Brain microvascular endothelial cell (primary cell): ENCODE measurements around the gene NPPA.

Experiments
- DNase-seq: peaks from one replicate; pipeline ENCODE4 v3.0.0-alpha.2; 2020
- H3K27ac ChIP-seq: fragments of 250-450 bp; sonication (Bioruptor Pico); 2 replicates; pipeline ENCODE4 v1.5.1; 2020; ENCODE audit warnings: mild to moderate bottlenecking, moderate library complexity
- H3K27me3 ChIP-seq: fragments of 250-450 bp; sonication (Bioruptor Pico); replicated peaks from 2 replicates; pipeline ENCODE4 v1.5.1; 2020; ENCODE audit warnings: mild to moderate bottlenecking
- H3K36me3 ChIP-seq: fragments of 250-450 bp; sonication (Bioruptor Pico); replicated peaks from 2 replicates; pipeline ENCODE4 v1.5.1; 2020; ENCODE audit warnings: mild to moderate bottlenecking
- H3K4me3 ChIP-seq: 2 replicates; pipeline ENCODE4 v1.5.1; 2011; ENCODE audit warnings: low read depth, mild to moderate bottlenecking, control low read depth, low read length, moderate library complexity
- CTCF ChIP-seq: IDR thresholded peaks from 2 replicates; pipeline ENCODE4 v1.5.1; 2011; ENCODE audit warnings: low read depth, mild to moderate bottlenecking, moderate library complexity, low read length, control low read depth, inconsistent platforms; ENCODE audit errors: missing control alignments
- in situ Hi-C: cut with HindIII; loops from 2 replicates; pipeline ENCODE4 v1.10.0; 2017; ENCODE audit warnings: low sequenced_read_pairs, low pct_ligation_motif_present

The NPPA gene

GRCh38 chr1:11873395-11874257 is 26.0 kb upstream of the NPPA start:
- in situ Hi-C loops = no loop called here
- no peak for TF ChIP-seq CTCF

GRCh38 chr1:11872545-11872944 is 25.0 kb upstream of the NPPA start:
- Histone ChIP-seq H3K27ac (no peak overlapping the region), H3K36me3 (no peaks in the 10 kb centered on the region), H3K27me3 (no peaks in the 10 kb centered on the region), H3K4me3 (no peak overlapping the region)
- no peak for DNase-seq
- in situ Hi-C loops = no loop called here
- TF ChIP-seq CTCF = no peak

More at GRCh38 chr1:11873395-11874257, 26.0 kb upstream of the NPPA start:
- Histone ChIP-seq H3K27me3 (no peaks in the 10 kb centered on the region), H3K36me3 (no peaks in the 10 kb centered on the region), H3K27ac (no peak overlapping the region), H3K4me3 (no peak overlapping the region)
- no peak for DNase-seq

- in situ Hi-C loops = no loop called here
- TF ChIP-seq CTCF = no peak
- Histone ChIP-seq H3K27ac (no peak overlapping the region), H3K4me3 (no peak overlapping the region), H3K36me3 (no peaks in the 10 kb centered on the region), H3K27me3 (no peaks in the 10 kb centered on the region)
- DNase-seq = no peak
These were observed 22.1 kb upstream of the NPPA start for GRCh38 chr1:11869650-11870207.

- no peak overlapping the region for H3K4me3 ChIP-seq
- TF ChIP-seq CTCF = no peak
- in situ Hi-C loops = no loop called here
- DNase-seq = no peak
- H3K27ac ChIP-seq = no peak overlapping the region
- H3K36me3 ChIP-seq = no peaks in the 10 kb centered on the region
- no peaks in the 10 kb centered on the region for H3K27me3 ChIP-seq
These were observed 21.5 kb upstream of the NPPA start for GRCh38 chr1:11869104-11869503.

- H3K27ac ChIP-seq = no peak overlapping the region
- in situ Hi-C loops = no loop called here
- no peak for DNase-seq
These were observed 20.9 kb upstream of the NPPA start for GRCh38 chr1:11868331-11868980.

More at GRCh38 chr1:11868331-11868980, 20.9 kb upstream of the NPPA start:
- no peak for TF ChIP-seq CTCF
- no peaks in the 10 kb centered on the region for H3K36me3 ChIP-seq
- no peak overlapping the region for H3K4me3 ChIP-seq
- H3K27me3 ChIP-seq = no peaks in the 10 kb centered on the region
